HG03039 (cell line): Measurements from ENCODE around the gene P2RX7.

Source experiments
- ATAC-seq: cut with Tn5 transposase; IDR thresholded peaks from one replicate; pipeline ENCODE4 v1.9.1; 2021; ENCODE audit warnings: mild to moderate bottlenecking, moderate library complexity; ENCODE audit not compliant: unreplicated experiment

P2RX7 gene

DNA sequence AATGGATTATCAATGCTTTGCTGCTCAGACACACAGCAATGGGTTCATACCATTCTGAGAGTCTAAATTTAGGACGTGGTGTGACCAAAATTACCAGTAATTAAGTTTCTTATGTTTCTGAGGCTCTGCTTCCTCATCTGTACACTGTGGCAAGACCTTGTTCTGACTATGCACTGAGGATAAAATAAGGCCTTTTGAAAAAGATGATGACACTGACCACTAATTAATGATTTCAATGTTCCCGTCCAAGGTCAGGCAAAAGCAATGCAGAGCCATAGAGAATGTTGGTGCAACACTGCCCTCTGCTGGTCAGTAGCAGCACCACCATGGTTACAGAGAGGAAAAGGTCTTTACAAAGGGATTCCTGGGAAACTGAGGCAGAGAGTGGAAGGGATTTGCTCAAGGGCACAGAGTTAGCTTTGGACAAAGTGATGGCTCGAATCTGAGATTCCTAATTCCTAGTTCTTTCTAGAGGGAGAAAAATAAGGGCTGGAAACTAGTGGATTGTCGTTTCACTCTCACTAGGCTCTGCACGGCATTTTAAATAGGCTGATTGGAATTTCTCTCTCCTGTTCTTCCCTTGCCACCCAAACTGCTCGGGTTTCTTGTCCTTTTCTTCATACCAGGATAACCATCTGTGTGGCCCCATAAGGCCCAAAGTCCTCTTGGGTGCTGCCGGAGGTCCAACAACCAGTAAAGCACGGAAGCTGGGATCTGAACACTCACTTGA, 22.3 kb upstream of the P2RX7 start:
- ATAC-seq: no peak

DNA sequence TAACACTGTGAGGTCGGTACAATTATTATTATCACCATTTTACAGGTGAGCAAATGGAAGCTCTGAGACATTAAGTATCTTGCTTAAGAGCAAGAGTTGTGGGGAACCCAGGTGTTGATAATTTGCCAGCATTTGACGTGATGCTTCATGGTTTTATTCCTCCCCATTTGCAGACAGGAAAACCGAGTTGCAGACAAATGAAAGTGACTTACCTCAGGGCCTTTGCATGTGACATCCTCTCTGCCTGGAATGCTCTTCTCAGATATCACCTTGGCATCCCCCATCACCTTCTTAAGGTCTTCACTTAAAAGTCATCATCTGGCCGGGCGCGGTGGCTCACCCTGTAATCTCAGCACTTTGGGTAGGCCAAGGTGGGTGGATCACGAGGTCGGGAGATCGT, 21.0 kb upstream of the P2RX7 start:
- no peak for ATAC-seq

DNA sequence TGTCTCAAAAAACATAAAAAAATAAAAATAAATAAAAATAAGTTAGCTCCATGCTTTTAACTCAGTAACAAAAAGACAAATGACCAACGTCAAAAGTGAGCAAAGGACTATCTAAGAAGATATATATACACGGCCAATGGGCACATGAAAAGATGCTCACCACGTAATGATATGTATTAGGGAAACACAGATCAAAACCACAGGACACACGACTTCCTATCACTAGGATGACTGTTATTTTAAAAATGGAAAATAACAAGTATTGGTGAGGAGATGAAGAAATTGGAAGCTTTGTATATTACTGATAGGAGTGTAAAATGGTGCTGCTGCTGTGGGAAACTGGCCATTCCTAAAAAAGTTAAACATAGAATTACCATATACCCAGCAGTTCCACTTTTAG, 20.2 kb upstream of the P2RX7 start:
- no peak for ATAC-seq

DNA sequence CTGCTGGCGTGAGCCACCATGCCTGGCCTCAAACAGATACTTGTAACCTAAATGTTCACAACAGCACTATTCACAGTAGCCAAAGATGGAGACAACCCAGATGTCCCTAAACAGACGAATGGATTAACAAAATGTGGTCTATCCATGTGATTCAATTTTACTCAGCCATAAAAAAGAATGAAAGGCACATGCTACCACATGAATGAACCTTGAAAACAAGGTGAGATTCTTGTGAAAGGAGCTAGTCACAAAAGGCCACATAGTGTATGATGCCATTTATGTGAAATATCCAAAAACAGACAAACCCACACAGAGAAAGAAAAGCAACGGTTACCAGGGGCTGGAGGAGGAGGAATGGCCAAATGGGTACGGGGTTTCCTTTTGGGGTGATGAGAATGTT, 19.6 kb upstream of the P2RX7 start:
- ATAC-seq: no peak

DNA sequence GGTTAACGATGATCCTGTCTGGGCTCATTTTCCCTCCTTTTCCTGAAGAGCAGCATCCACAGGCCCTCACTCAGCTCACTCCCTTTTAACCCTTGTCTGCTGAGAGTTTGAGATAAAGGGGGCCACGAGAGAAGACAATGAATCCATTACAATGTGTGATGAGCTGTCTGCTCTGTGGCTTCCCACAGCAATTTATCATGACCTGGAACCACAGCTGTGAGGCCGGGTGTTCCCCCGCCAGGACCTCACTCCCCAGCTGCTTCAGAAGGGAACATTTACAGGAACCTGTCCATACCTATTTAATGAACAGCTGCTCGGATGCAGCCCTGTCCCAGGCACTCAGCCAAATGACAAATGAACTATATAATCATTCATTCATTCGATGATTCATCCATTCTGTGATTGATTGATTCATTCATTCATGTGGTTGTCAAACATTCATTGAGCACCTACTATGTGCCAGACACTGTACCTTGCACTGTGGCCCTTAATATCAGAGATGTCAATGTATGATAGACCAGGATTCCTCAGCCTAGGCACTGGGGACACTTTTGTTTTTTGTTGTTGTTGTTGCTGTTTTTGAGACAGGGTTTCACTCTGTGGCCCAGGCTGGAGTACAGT, 18.5 kb upstream of the P2RX7 start:
- ATAC-seq: no peak

DNA sequence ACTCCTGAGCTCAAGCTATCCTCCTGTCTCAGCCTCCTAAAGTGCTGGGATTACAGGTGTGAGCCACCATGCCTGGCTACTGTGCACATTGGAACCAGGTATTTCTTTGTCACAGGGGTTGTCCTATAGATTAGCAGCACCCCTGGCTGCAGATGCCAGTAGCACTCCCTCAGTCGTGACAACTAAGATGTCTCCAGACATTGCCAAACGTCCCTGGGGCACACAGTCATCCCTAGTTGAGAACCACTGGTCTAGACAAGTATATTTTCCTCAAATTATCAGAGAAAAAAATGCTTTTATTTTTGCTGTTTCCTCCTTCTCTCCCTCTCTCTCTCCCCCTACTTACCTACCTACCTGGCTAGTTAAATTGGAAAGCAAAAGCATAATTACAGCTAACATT, 17.9 kb upstream of the P2RX7 start:
- no peak for ATAC-seq

DNA sequence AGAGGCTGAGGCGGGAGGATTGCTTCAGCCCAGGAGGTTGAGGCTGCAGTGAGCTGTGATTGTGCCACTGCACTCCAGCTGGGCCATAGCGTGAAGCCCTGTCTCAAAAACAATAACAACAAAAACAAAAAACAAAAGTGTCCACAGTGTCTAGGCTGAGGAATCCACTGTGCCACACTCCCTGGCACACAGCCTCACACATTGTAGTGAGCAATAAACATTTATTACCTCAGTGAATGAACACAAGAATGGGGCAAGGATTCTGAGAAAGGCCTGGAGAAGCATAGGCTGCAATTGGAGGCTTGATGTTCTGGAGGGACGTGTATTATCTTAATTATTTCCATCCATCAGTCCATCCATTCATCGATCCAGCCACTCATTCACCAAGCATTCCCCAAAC, 17.1 kb upstream of the P2RX7 start:
- no peak for ATAC-seq

DNA sequence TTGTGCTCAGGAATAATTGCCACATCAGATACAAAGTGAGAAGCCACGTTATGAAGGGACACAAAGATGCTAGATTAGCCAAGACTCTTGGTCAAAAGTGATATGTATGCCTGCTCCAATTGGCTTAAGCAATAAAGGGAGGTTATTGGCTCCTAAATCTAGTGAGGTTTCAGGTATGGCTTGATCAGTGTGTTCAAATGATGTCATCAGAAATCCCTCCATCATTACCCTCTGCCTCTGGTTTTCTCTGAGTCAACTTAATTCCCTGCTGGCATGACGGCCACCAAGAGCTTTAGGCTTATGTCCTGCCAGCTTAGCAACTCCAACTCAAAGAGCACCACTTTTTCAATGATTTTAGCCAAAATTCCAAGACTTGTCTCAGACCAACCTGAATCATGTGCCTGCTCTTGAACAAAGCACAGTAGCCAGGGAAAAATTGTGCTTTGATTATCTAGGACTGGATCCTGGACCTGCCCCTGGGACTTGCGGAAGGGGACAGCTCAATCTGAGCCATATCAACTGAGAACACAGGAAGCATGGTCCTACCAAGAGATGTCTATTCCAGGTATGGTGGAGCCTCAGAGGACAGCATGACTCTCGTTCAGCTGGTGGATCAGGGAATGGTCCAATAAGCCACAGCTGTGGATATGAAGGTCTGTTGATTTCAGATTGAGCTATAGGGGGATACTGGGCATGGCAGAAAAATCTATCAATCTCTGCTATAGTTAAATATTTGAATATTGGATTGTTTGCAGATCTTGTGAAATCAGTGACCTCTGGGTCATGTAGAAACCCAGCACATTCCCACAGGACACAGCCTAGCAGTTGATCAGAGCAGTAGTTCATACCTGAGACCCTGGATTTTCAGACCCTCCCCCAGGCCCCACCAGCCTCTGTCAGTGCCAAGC, 16.1 kb upstream of the P2RX7 start:
- ATAC-seq: no peak

DNA sequence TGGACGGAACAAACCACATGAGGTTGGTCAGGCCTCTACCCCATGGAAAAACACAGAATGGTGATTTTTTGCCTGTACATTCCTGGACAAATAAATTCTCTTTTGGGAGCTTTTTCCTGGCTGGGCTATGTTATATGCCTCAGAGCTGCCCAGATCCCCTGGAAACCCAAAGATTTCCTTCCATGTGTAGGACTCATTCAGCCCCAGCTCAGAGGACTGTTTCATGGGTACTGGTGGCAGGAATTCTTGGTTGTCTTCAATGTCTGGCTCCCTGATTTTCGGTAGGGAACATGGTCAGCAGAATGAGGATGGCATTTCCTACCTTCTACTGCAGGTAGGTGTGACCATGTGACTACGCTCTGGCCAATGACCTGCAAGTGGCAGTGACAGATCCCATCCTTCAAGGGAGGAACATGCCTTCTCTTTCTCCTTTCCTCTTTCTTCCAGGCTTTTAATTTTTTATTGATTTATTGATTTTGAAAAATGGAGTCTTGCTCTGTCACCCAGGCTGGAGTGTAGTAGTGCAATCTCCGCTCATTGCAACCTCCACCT, 15.4 kb upstream of the P2RX7 start:
- ATAC-seq: no peak

DNA sequence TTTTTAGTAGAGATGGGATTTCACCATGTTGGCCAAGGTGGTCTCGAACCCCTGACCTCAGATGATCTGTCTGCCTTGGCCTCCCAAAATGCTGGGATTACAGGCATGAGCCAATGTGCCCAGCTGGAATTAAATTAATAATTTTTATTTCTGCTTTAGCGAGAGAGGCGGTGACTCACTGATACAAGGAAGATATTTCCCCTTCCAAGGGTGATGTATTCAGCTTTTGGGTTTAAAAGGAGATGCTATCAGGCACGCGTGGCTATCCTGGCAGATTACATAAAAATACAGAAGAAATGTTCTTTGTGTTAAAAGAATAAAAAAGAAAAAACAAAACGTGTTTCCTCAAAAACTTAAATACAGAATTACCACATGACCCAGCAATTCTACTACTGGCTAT, 12.4 kb upstream of the P2RX7 start:
- ATAC-seq: no peak

DNA sequence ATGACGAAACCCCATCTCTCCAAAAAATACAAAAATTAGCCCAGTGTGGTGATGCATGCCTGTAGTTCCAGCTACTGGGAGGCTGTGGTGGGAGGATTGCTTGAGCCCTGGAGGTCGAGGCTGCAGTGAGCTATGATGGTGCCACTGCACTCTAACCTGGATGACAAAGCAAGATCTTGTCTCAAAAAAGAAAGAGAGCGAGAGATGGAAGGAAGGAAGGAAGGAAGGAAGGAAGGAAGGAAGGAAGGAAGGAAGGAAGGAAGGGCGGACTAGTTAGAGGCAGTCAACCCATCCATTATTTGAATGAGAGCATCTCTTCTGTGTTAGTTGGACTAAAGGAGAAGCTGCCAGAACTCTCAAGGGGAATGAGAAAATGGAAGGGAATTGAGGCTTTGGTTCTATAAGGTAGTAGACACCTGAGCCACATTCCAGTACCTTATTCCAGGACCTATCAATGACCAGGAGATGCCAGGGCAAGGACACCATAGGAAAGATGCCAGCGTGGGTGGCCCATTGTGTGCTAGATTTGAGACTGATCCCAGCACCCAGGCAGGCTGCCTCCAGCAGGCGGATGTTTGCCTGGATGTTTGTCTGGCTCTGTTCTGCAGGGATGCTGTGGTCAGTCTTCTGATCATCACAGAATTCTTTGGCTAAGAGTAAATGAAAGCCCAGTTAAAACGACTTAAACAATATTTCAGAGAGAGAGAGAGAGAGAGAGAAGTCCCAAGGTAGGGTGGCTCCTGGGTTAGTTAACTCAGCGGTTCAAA, 11.5 kb upstream of the P2RX7 start:
- ATAC-seq: no peak

DNA sequence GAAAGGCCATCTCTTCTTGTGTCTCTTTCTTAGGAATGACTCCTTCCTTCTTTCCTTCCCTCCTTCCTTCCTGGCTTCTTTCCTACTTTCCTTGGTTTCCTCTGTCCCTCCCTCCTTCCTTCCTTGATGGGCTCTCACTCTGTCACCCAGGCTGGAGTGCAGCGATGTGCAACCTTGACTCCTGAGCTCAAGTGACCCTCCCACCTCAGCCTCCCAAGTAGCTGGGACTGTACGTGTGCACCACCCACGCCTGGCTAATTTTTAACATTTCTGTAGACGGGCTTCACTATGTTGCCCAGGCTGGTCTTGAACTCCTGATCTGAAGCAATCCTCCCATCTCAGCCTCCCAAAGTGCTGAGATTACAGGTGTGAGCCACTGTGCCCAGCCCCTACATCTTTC, 10.9 kb upstream of the P2RX7 start:
- ATAC-seq: no peak

DNA sequence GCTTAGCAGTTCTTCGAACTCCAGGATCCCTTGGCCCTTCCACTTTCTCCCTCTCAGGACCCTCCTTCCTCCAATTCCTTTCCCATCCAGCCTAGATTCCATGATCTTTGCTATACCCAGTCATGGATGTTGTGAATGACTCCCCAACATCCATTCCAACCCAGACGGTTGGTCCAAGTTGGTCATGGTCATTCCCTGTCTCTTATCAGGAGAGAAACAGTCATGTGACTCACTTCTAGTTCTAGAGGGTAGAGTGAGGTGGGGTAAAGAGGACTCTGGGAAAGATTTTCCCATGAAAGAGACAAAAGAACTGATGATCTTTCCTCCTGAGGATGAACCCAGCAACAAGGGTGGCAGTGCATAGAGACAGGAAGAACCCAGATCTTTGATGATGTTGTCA, 9.2 kb upstream of the P2RX7 start:
- ATAC-seq: no peak

DNA sequence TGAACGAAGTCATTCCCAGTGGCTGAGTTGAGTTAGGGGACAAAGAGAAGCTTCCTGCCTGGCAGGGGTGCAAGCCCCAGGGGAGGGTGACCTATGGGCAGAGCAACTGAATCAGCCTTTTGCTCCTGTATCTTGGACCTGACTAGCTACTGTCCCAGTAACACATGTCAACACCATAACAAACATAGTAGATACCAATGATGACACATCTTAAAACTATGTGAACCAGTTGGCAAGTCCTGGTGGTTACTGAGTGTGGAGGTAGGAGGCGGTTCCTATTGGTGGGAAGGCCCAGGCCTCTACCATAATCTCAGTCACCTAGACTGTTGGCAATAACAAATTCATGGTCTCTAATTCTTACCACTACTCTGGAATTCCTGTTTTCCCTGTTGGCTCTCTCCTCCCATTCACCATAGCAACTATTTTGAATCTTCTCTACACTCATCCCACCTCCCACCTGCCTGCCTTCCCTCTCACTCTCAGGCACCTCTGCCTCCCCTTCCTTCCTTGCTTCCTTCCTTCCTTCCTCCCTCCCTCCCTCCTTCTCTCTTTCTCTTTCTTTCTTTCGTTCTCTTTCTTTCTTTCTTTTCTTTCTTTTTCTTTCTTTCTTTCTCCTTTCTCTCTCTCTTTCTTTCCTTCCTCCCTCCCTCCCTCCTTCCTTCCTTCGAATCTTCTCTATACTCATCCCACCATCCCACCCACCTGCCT, 8.1 kb upstream of the P2RX7 start:
- no peak for ATAC-seq

DNA sequence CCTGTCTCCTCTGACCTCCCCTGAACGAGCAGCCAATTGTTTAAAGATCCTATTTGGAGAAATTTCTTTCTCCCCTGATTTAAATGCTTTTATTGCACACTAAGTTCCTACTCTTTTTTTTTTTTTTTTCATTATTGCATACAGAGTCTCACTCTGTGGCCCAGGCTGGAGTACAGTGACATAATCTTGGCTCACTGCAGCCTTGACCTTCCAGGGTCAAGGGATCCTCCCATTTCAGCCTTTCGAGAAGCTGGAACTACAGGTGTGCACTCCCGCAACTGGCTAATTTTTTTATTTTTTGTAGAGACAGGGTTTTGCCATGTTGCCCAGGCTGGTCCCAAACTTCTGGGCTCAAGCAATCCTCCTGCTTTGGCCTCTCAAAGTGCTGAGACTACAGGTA, 5.2 kb upstream of the P2RX7 start:
- ATAC-seq: no peak

DNA sequence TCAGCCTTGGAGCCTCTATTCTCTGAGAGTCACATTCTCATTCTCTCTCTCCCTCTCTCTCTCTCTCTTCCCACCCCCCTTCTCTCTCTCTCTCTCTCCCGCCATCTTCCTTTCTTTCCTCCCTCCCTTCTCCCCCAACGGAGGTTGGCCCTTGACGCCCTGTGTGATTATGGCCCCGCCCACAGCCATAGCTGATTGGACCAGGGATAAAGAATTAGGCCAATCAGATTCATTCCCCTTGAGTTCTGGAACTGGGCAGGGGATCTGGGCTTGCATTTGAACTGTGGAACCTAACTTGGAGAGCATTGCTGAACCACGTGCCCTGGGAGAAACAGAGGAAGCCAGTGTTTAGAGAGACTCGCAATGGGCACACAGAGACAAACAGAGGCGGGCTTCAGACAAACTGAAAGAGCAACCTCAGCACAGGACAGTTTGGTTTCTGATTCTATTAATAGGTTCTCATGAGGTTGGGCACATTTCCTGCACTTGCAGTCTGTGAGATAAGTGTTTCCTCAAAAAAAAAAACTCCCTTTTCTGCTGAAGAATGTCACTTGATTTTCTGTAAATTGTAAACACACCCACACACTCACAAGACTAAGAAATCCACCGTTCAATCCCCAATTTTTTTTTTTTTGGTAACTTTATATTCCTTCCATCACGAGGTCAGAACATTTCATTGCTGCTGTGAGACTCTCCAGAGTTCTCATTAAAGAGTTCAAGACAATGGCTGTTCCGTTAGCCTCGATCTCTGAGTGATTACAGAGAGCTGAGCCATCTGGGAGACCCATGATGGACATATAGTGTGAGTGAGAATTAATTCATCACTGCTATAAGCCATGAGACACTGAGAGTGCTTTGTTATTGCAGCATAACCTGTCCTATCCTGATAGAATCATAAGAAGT, 3.5 kb upstream of the P2RX7 start:
- ATAC-seq: peak; percentile 64

DNA sequence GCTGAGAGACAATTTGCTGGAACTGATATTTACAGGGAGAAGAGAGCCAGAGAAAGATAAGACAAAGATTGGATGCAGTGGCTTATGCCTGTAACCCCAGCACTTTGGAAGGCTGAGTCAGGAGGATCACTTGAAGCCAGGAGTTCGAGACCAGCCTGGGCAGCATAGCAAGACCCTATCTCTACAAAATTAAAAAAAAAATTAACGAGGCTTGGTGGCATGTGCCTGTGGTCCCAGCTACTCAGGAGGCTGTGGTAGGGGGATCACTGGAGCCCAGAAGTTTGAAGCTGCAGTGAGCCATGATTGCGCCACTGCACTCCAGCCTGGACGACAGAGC, 2.9 kb upstream of the P2RX7 start:
- no peak for ATAC-seq

DNA sequence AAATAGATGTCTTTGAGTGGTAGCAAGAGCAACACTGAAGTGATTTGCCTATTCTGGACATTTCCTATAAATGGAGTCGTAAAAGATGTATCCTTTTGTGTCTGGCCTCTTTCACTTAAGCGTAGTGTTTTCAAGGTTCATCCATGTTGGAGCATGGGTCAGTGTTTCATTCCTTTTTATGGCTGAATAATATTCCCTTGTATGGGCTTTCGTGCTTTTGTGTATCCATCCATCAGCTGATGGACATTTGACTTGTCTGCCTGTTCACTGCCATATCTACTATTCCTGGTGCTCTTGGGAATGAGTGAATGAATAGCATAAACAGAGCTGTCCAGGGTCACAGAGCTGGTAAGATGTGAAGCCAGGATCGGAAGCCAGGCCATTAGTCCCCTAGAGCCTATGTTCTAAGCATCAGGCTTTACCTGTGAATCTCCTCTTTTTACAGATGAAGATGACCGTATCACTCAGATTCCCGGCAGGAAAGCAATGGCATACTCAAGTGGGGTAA, 1.8 kb upstream of the P2RX7 start:
- ATAC-seq: no peak

DNA sequence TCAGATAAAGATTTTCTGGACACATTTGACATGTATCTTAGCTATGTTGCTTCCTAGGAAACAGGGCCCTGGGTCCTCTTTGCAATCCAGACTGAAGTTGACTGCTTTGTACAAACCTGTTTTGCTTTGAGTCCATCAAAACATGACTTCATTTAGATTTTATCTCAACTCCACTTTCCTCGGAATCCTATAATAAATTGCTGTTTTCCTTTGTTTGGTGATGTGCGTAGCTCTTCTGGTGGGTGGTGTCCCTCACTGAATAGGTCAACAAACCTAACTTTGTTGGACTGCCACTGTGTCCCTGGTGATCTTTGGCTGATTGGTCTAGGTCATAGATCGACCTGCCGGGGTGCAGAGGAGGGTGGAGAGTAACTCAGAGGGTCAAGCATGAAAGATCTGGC, 735 bp upstream of the P2RX7 start:
- ATAC-seq: no peak
